H9 (cell line): Measurements from ENCODE around the gene FOXK1. TPM values are rescaled to one million over a fixed set of nuclear protein-coding genes. Genes with fewer than 3 reads are reported as not detected.

Source experiments
- DNase-seq: peaks from one replicate; pipeline ENCODE4 v3.0.0-alpha.2; 2017
- H2AFZ ChIP-seq: one replicate; pipeline ENCODE4 v1.6.1; 2013; ENCODE audit warnings: mild to moderate bottlenecking, low read length, control low read depth, moderate library complexity
- H2AK5ac ChIP-seq: 2 replicates; pipeline ENCODE4 v1.6.1; 2013; ENCODE audit warnings: low read length, control low read depth, mixed read lengths; ENCODE audit not compliant: insufficient read length
- H2BK120ac ChIP-seq: one replicate; pipeline ENCODE4 v1.6.1; 2013; ENCODE audit warnings: low read depth, mild to moderate bottlenecking, low read length, control low read depth, inconsistent platforms; ENCODE audit not compliant: poor library complexity, severe bottlenecking
- H2BK12ac ChIP-seq: 2 replicates; pipeline ENCODE4 v1.6.1; 2013; ENCODE audit warnings: low read length, control low read depth, mixed read lengths, low read depth; ENCODE audit not compliant: insufficient read length
- H2BK15ac ChIP-seq: 2 replicates; pipeline ENCODE4 v1.6.1; 2013; ENCODE audit warnings: low read depth, low read length, control low read depth
- H2BK20ac ChIP-seq: one replicate; pipeline ENCODE4 v1.6.1; 2013; ENCODE audit warnings: low read depth, mild to moderate bottlenecking, low read length, control low read depth, inconsistent platforms; ENCODE audit not compliant: poor library complexity, severe bottlenecking
- H2BK5ac ChIP-seq: 2 replicates; pipeline ENCODE4 v1.6.1; 2013; ENCODE audit warnings: low read length, control low read depth, mixed read lengths; ENCODE audit not compliant: insufficient read length
- H3K14ac ChIP-seq: 2 replicates; pipeline ENCODE4 v1.6.1; 2013; ENCODE audit warnings: low read length, control low read depth; ENCODE audit not compliant: insufficient read depth
- H3K18ac ChIP-seq: 2 replicates; pipeline ENCODE4 v1.6.1; 2013; ENCODE audit warnings: low read depth, mild to moderate bottlenecking, mixed read lengths, low read length, control low read depth; ENCODE audit not compliant: insufficient read length
- H3K23ac ChIP-seq: 2 replicates; pipeline ENCODE4 v1.6.1; 2013; ENCODE audit warnings: low read length, control low read depth, mixed read lengths, low read depth; ENCODE audit not compliant: insufficient read length
- H3K23me2 ChIP-seq: 2 replicates; pipeline ENCODE4 v1.6.1; 2013; ENCODE audit warnings: low read depth, mild to moderate bottlenecking, mixed read lengths, low read length, control low read depth; ENCODE audit not compliant: insufficient read length, poor library complexity, severe bottlenecking
- H3K27ac ChIP-seq: 2 replicates; pipeline ENCODE4 v1.5.1; 2013; ENCODE audit warnings: low read length, control low read depth, mixed read lengths, low read depth; ENCODE audit not compliant: insufficient read length
- H3K27me3 ChIP-seq: 2 replicates; pipeline ENCODE4 v1.6.1; 2013; ENCODE audit warnings: low read length, control low read depth, inconsistent platforms; ENCODE audit not compliant: insufficient read depth
- H3K4ac ChIP-seq: 2 replicates; pipeline ENCODE4 v1.6.1; 2013; ENCODE audit warnings: low read depth, mild to moderate bottlenecking, control low read depth, inconsistent platforms, low read length, moderate library complexity
- H3K4me1 ChIP-seq: 2 replicates; pipeline ENCODE4 v1.6.1; 2013; ENCODE audit warnings: low read length, control low read depth, inconsistent platforms; ENCODE audit not compliant: insufficient read depth
- H3K4me2 ChIP-seq: 2 replicates; pipeline ENCODE4 v1.6.1; 2013; ENCODE audit warnings: low read length, control low read depth, mixed read lengths; ENCODE audit not compliant: insufficient read length, insufficient read depth
- H3K56ac ChIP-seq: 2 replicates; pipeline ENCODE4 v1.6.1; 2013; ENCODE audit warnings: low read depth, mild to moderate bottlenecking, mixed read lengths, low read length, control low read depth; ENCODE audit not compliant: insufficient read length
- H3K79me1 ChIP-seq: 2 replicates; pipeline ENCODE4 v1.6.1; 2013; ENCODE audit warnings: low read depth, mild to moderate bottlenecking, moderate library complexity, low read length, control low read depth, inconsistent platforms; ENCODE audit not compliant: insufficient read depth, poor library complexity, severe bottlenecking
- H3K79me2 ChIP-seq: 2 replicates; pipeline ENCODE4 v1.6.1; 2013; ENCODE audit warnings: low read length, control low read depth, inconsistent platforms; ENCODE audit not compliant: insufficient read depth
- H3K9ac ChIP-seq: 2 replicates; pipeline ENCODE4 v1.6.1; 2013; ENCODE audit warnings: low read length, control low read depth, mixed read lengths; ENCODE audit not compliant: insufficient read length; ENCODE audit errors: extremely low read depth
- H3K9me3 ChIP-seq: one replicate; pipeline ENCODE4 v1.6.1; 2013; ENCODE audit warnings: low read depth, low read length, inconsistent platforms; ENCODE audit not compliant: control insufficient read depth
- H3T11ph ChIP-seq: one replicate; pipeline ENCODE4 v1.6.1; 2013; ENCODE audit warnings: mild to moderate bottlenecking, low read length, control low read depth, inconsistent platforms
- H4K20me1 ChIP-seq: one replicate; pipeline ENCODE4 v1.6.1; 2013; ENCODE audit not compliant: control insufficient read depth, insufficient read length, insufficient read depth
- H4K5ac ChIP-seq: 2 replicates; pipeline ENCODE4 v1.6.1; 2013; ENCODE audit warnings: low read depth, mild to moderate bottlenecking, mixed read lengths, low read length, control low read depth; ENCODE audit not compliant: insufficient read length
- H4K8ac ChIP-seq: replicated peaks from 2 replicates; pipeline ENCODE4 v1.6.1; 2013; ENCODE audit warnings: low read length, control low read depth, mixed read lengths, low read depth; ENCODE audit not compliant: insufficient read length
- H4K91ac ChIP-seq: 2 replicates; pipeline ENCODE4 v1.6.1; 2013; ENCODE audit warnings: low read depth, mild to moderate bottlenecking, moderate library complexity, mixed read lengths, low read length, control low read depth; ENCODE audit not compliant: insufficient read length
- H3K27ac Mint-ChIP-seq, 3 experiments: 2 replicates in 2 of 3; 3 replicates in 1 of 3; pipeline ENCODE4 v1.8.0; 2020 to 2021; ENCODE audit warnings: mixed read lengths in 3 of 3, mild to moderate bottlenecking in 1 of 3, moderate library complexity in 1 of 3
- H3K27me3 Mint-ChIP-seq: 2 replicates; pipeline ENCODE4 v1.8.0; 2021; ENCODE audit warnings: low read depth, mild to moderate bottlenecking, moderate library complexity, mixed read lengths
- H3K36me3 Mint-ChIP-seq, 3 experiments: 2 replicates in 2 of 3; 3 replicates in 1 of 3; pipeline ENCODE4 v1.8.0; 2020 to 2021; ENCODE audit warnings: low read depth in 3 of 3, mixed read lengths in 3 of 3; ENCODE audit not compliant: insufficient read depth in 1 of 3
- H3K4me1 Mint-ChIP-seq, 2 experiments: 2 replicates each; pipeline ENCODE4 v1.8.0; 2020; ENCODE audit warnings: mixed read lengths in 2 of 2
- H3K4me3 Mint-ChIP-seq, 2 experiments: 2 replicates in 1 of 2; 3 replicates in 1 of 2; pipeline ENCODE4 v1.8.0; 2020 to 2021; ENCODE audit warnings: mild to moderate bottlenecking in 2 of 2, mixed read lengths in 2 of 2, moderate library complexity in 1 of 2
- H3K9me3 Mint-ChIP-seq, 2 experiments: 2 replicates in 1 of 2; 3 replicates in 1 of 2; pipeline ENCODE4 v1.8.0; 2020; ENCODE audit warnings: mild to moderate bottlenecking in 2 of 2, mixed read lengths in 2 of 2, moderate library complexity in 1 of 2
- WGBS: extraction: QIAGEN DNeasy Blood & Tissue Kit; methylation state at CpG from one replicate; pipeline ENCODE4 v1.1.7; 2013; ENCODE audit warnings: missing lambda C conversion rate, low lambda C conversion rate, mixed read lengths; ENCODE audit not compliant: insufficient read length; ENCODE audit errors: extremely low coverage; 5-methylcytosine and 5-hydroxymethylcytosine counted together
- total RNA-seq: library from RNA; stranded (reverse); gene quantifications from 2 replicates; pipeline ENCODE4 v1.2.1, GENCODE V29; 2021
- TF ChIP-seq, protein P1 (sequence below): fragments of 200-600 bp; sonication (generic); conservative IDR thresholded peaks from 3 replicates; pipeline ENCODE4 v1.8.0; 2021; ENCODE audit warnings: antibody characterized with exemption, mild to moderate bottlenecking

Gene FOXK1
- total RNA-seq, 1 experiment from 2014 or later: 14.4 TPM

DNA sequence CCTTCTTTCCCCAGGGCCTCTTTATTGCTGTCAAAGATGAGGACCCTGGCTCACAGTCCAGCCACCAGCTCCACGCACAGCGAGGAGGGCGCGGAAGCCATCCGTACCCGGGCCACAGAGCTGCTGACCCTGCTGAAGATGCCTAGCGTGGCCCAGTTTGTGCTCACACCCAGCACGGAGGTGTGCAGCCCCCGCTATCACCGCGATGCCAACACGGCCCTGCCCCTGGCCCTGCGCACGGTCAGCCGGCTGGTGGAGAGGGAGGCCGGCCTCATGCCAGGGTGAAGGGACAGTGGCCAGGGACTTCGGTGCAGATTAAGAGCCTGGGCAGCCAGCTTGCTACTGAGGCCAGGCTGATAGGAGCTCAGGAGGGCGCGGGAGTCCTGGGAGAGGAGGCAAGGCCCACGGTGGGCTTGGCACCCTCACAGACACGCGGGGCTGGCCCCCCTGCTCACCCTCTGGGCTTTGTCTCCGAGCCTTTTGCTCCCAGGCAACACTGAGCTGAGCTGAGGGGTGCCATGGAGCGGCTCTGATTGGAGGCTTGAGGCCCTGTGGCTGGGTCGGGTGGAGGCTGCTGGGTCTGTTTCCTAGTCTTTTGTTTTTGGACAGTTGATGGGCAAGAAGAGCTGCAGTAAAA, 109.1 kb downstream of the FOXK1 start:
- no CpG with 5 or more reads among the region's 25 CpGs for WGBS

More for the DNA sequence above, 109.1 kb downstream of the FOXK1 start:
- Histone ChIP-seq H3K18ac (no peak overlapping the region), H3T11ph (no peak overlapping the region), H2AFZ (no peak overlapping the region), H2AK5ac (no peak overlapping the region), H3K23ac (no peak overlapping the region), H2BK5ac (no peak overlapping the region), H3K79me2 (no peaks in the 10 kb centered on the region), H3K56ac (no peak overlapping the region), H3K27ac (no peak overlapping the region), H4K5ac (no peak overlapping the region), H3K9me3 (no peaks in the 10 kb centered on the region), H2BK12ac (no peak overlapping the region), H3K4me1 (no peaks in the 10 kb centered on the region), H3K27me3 (no peaks in the 10 kb centered on the region), H2BK120ac (no peak overlapping the region), H2BK20ac (no peak overlapping the region), H3K4me2 (no peak overlapping the region), H2BK15ac (no peak overlapping the region), H3K4ac (no peak overlapping the region), H3K9ac (no peak overlapping the region), H3K23me2 (peaks cover 5% of the 10 kb centered on the region), H4K20me1 (no peaks in the 10 kb centered on the region), H4K8ac (no peak overlapping the region), H3K79me1 (no peaks in the 10 kb centered on the region), H3K14ac (no peak overlapping the region), H4K91ac (no peak overlapping the region)
- no peaks in the 10 kb centered on the region for H3K27me3 Mint-ChIP-seq
- H3K9me3 Mint-ChIP-seq: peaks cover 0 to 3% of the 10 kb centered on the region in 2 experiments; a peak in 2 of 5 replicates
- no peak overlapping the region for H3K4me3 Mint-ChIP-seq
- peaks cover 6 to 7% of the 10 kb centered on the region in 2 experiments; a peak in 3 of 4 replicates for H3K4me1 Mint-ChIP-seq
- peaks cover 4 to 28% (median 11%) of the 10 kb centered on the region in 3 experiments; a peak in 6 of 7 replicates for H3K36me3 Mint-ChIP-seq
- no peak for DNase-seq
- H3K27ac Mint-ChIP-seq: no peak overlapping the region; a peak in 1 of 7 replicates
- TF ChIP-seq, protein P1, sequence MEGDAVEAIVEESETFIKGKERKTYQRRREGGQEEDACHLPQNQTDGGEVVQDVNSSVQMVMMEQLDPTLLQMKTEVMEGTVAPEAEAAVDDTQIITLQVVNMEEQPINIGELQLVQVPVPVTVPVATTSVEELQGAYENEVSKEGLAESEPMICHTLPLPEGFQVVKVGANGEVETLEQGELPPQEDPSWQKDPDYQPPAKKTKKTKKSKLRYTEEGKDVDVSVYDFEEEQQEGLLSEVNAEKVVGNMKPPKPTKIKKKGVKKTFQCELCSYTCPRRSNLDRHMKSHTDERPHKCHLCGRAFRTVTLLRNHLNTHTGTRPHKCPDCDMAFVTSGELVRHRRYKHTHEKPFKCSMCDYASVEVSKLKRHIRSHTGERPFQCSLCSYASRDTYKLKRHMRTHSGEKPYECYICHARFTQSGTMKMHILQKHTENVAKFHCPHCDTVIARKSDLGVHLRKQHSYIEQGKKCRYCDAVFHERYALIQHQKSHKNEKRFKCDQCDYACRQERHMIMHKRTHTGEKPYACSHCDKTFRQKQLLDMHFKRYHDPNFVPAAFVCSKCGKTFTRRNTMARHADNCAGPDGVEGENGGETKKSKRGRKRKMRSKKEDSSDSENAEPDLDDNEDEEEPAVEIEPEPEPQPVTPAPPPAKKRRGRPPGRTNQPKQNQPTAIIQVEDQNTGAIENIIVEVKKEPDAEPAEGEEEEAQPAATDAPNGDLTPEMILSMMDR: no peak
